Activated CD8-positive, alpha-beta memory T cell treated with anti-CD3 and anti-CD28 coated beads, Interleukin-2, amount 50 U/mL, for 48 hours (primary cell): ENCODE results near the gene FLVCR1.
"Not testable (repeated sequence)": the region's sequence is repeated elsewhere in the genome, so short reads cannot be mapped to it uniquely, and the experiment has no call there.

ENCODE experiments used
- DNase-seq: peaks from one replicate; pipeline ENCODE4 v3.0.0-alpha.2; 2020

The FLVCR1 gene

GRCh38 chr1:212860713-212861581 lies 2.9 kb downstream of the FLVCR1 start:
- no peak for DNase-seq

- DNase-seq, result no peak
Measured at GRCh38 chr1:212862111-212862690, 4.1 kb downstream of the FLVCR1 start.

- DNase-seq, result not testable (repeated sequence)
Measured at GRCh38 chr1:212863345-212863744, 5.3 kb downstream of the FLVCR1 start.

- DNase-seq, result no peak
Measured at GRCh38 chr1:212864201-212864600, 6.1 kb downstream of the FLVCR1 start.

- DNase-seq, result no peak
Measured at GRCh38 chr1:212867192-212867591, 9.1 kb downstream of the FLVCR1 start.

GRCh38 chr1:212871976-212872375 lies 13.9 kb downstream of the FLVCR1 start:
- no peak for DNase-seq

- DNase-seq, result no peak
Measured at GRCh38 chr1:212873518-212873917, 15.4 kb downstream of the FLVCR1 start.

GRCh38 chr1:212878418-212878817 lies 20.3 kb downstream of the FLVCR1 start:
- no peak for DNase-seq

GRCh38 chr1:212879947-212880690 lies 22.0 kb downstream of the FLVCR1 start:
- no peak for DNase-seq

- no peak for DNase-seq
Measured at GRCh38 chr1:212884592-212884991, 26.5 kb downstream of the FLVCR1 start.

GRCh38 chr1:212892108-212892507 lies 34.0 kb downstream of the FLVCR1 start:
- no peak for DNase-seq

- no peak for DNase-seq
Measured at GRCh38 chr1:212899845-212900244, 41.8 kb downstream of the FLVCR1 start.

GRCh38 chr1:212901290-212901689 lies 43.2 kb downstream of the FLVCR1 start:
- no peak for DNase-seq

- DNase-seq, result no peak
Measured at GRCh38 chr1:212902054-212902453, 44.0 kb downstream of the FLVCR1 start.

GRCh38 chr1:212903664-212904063 lies 45.6 kb downstream of the FLVCR1 start:
- no peak for DNase-seq

- DNase-seq, result not testable (repeated sequence)
Measured at GRCh38 chr1:212908071-212908470, 50.0 kb downstream of the FLVCR1 start.

- DNase-seq, result no peak
Measured at GRCh38 chr1:212908971-212909370, 50.9 kb downstream of the FLVCR1 start.

- DNase-seq, result no peak
Measured at GRCh38 chr1:212909652-212910063, 51.6 kb downstream of the FLVCR1 start.

- not testable (repeated sequence) for DNase-seq
Measured at GRCh38 chr1:212910213-212910612, 52.1 kb downstream of the FLVCR1 start.

- DNase-seq, result not testable (repeated sequence)
Measured at GRCh38 chr1:212913638-212914037, 55.6 kb downstream of the FLVCR1 start.

GRCh38 chr1:212914110-212914509 lies 56.0 kb downstream of the FLVCR1 start:
- not testable (repeated sequence) for DNase-seq

GRCh38 chr1:212914789-212915188 lies 56.7 kb downstream of the FLVCR1 start:
- DNase-seq, result no peak

- no peak for DNase-seq
Measured at GRCh38 chr1:212915245-212916091, 57.4 kb downstream of the FLVCR1 start.
